Activated CD8-positive, alpha-beta T cell treated with anti-CD3 and anti-CD28 coated beads for 36 hours (primary cell): ENCODE data around the gene ABR. TPM values are rescaled to one million over a fixed set of nuclear protein-coding genes. Genes with fewer than 3 reads are reported as not detected.

Source experiments
- ATAC-seq: fragments of 200-7000 bp; cut with Tn5 transposase; one replicate; pipeline ENCODE4 v1.10.0; 2021; ENCODE audit warnings: mild to moderate bottlenecking, moderate library complexity
- CTCF ChIA-PET: fragments of 350-600 bp; sonication (Branson Sonifier 250); formaldehyde crosslinking; loops from one replicate; lab custom pipeline; 2021; ENCODE audit warnings: antibody characterized with exemption; lab: Charles Lee
- POLR2A ChIA-PET: fragments of 350-600 bp; sonication (Branson Sonifier 250); formaldehyde crosslinking; loops from one replicate; lab custom pipeline; 2021; ENCODE audit warnings: antibody characterized with exemption; lab: Charles Lee
- DNase-seq: peaks from one replicate; pipeline ENCODE4 v3.0.0-alpha.2; 2020
- H3K27ac Mint-ChIP-seq: one replicate; pipeline ENCODE4 v1.8.0; 2021; ENCODE audit warnings: mild to moderate bottlenecking, mixed read lengths
- H3K27me3 Mint-ChIP-seq: one replicate; pipeline ENCODE4 v1.8.0; 2021; ENCODE audit warnings: mixed read lengths
- H3K36me3 Mint-ChIP-seq: one replicate; pipeline ENCODE4 v1.8.0; 2021; ENCODE audit warnings: low read depth, mixed read lengths
- H3K4me1 Mint-ChIP-seq: one replicate; pipeline ENCODE4 v1.8.0; 2021; ENCODE audit warnings: low read depth, mixed read lengths
- H3K4me3 Mint-ChIP-seq: one replicate; pipeline ENCODE4 v1.8.0; 2021; ENCODE audit warnings: mild to moderate bottlenecking, moderate library complexity, mixed read lengths
- H3K9me3 Mint-ChIP-seq: one replicate; pipeline ENCODE4 v1.8.0; 2021; ENCODE audit warnings: mixed read lengths
- intact Hi-C: fragments of 100-400 bp; cut with micrococcal nuclease; formaldehyde crosslinking; loops from one replicate; pipeline ENCODE4 v1.10.0; 2022
- total RNA-seq, 2 experiments: library from RNA; stranded (reverse); gene quantifications; one replicate each; pipeline ENCODE4 v1.2.3, GENCODE V29; 2021
- TF ChIP-seq, protein P1 (sequence below): fragments of 200-600 bp; IDR thresholded peaks from one replicate; pipeline ENCODE4 v1.8.0; 2022; ENCODE audit warnings: antibody characterized with exemption, mild to moderate bottlenecking

Gene ABR
- total RNA-seq, 2 experiments from 2014 or later: 44.4 to 46.6 TPM

DNA sequence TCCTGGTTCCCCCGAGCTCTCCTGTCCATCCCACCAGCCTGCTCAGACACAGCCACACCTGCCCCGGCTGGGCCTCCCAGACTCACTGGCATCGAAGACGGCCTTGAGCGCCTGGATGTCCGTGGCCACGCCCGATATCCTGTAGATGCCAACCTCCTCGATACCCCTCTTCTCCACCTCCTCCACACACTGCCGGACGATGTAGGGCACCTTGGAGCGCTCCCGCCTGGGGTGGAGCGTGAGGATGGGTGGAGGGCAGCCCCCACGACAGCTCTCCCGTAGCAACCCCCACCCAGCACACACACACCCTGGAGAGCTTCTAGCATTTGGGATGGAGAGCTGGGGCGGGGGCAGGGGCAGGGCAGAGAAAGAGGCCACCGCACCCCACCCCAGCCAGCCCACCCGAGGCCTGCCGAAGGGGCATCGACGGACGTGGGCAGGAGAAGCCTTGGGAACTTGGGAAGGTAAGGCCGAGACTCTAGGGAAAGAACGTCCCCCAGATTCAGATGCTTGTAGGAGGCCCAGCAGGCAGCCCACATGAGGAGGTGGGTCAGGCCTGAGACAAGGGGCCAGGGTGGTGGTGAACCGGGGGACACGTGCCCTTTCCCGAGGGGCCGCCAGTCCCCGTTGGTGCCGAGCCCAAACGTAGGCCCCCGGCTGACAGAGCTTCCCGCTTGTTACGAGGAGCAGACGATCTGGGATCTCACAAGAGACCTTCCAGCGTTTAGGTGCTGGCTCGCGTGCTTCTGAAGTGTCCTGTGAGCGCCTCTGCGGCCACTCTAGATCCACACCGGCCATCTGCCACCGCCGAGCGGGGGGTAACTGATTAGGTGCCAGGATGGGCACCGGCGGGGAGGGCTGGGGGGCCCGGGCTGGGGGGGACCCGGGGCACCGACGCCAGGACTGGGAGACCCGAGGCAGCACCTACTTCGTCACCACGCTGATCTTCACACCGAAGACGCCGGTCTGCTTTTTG, 167.7 kb downstream of the ABR start:
- POLR2A ChIA-PET: interaction anchor here (1.4 kb wide), 1 partner anchor 10 kb away, joined by 3 read pairs; no protein-coding TSS in a partner anchor
- Mint-ChIP-seq H3K36me3 (peaks cover 1% of the 10 kb centered on the region), H3K27ac (no peak overlapping the region), H3K4me1 (no peaks in the 10 kb centered on the region), H3K27me3 (no peaks in the 10 kb centered on the region), H3K4me3 (no peak overlapping the region), H3K9me3 (no peaks in the 10 kb centered on the region)
- ATAC-seq: no peak
- intact Hi-C loops: no loop called here
- DNase-seq: no peak
- CTCF ChIA-PET: no interaction called here
- TF ChIP-seq, protein P1, sequence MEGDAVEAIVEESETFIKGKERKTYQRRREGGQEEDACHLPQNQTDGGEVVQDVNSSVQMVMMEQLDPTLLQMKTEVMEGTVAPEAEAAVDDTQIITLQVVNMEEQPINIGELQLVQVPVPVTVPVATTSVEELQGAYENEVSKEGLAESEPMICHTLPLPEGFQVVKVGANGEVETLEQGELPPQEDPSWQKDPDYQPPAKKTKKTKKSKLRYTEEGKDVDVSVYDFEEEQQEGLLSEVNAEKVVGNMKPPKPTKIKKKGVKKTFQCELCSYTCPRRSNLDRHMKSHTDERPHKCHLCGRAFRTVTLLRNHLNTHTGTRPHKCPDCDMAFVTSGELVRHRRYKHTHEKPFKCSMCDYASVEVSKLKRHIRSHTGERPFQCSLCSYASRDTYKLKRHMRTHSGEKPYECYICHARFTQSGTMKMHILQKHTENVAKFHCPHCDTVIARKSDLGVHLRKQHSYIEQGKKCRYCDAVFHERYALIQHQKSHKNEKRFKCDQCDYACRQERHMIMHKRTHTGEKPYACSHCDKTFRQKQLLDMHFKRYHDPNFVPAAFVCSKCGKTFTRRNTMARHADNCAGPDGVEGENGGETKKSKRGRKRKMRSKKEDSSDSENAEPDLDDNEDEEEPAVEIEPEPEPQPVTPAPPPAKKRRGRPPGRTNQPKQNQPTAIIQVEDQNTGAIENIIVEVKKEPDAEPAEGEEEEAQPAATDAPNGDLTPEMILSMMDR: no peak

DNA sequence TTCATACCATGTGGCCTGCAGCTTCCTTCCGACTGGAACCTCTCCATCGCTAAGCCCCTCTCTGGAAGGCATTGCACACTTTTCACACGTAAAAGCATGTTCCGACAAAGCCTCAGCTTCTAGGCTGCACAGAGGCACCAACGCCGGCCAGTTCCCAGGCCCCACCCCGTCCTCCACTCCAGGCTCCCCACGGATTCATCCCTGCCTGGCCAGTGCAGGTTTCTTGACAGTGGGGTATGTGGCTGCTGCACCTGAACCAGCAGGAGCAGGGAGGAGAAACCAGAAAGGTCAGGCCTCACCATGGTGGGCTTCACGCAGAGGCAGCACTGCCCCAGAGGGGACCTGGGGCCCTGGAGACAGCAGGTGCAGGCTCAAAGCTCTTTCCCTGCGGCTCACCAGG, 168.6 kb downstream of the ABR start:
- ChIA-PET CTCF (no interaction called here), POLR2A (interaction anchor here (1.3 kb wide), 1 partner anchor 14 kb away, joined by 4 read pairs; the partner anchor contains the start of gene TIMM22)
- no peaks in the 10 kb centered on the region for H3K27me3 Mint-ChIP-seq
- H3K36me3 Mint-ChIP-seq: peaks cover 2% of the 10 kb centered on the region
- TF ChIP-seq, protein P1: no peak
- no peaks in the 10 kb centered on the region for H3K4me1 Mint-ChIP-seq
- no peaks in the 10 kb centered on the region for H3K9me3 Mint-ChIP-seq
- DNase-seq (no peak), ATAC-seq (no peak)
- no peak overlapping the region for H3K27ac Mint-ChIP-seq
- H3K4me3 Mint-ChIP-seq: no peak overlapping the region
- intact Hi-C loops: no loop called here

DNA sequence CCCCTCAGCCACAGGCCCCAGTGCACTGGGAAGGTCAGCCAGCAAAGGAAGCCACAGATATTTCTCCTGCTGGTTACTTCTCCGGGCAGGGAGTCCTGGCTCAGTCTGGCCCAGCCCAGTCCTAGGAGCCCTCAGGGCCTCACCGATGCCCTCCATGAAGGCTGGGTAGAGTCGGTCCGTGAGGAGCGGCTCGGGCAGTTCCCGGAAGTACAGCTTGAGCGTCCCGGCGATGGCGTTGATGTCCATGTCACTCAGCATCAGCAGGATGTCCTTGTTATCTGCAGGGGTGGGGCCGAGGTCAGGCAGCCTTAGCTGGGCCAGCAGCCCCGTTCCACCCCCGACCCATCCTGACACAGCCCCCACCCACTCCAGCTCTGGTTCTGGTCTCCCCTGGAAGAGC, 169.2 kb downstream of the ABR start:
- TF ChIP-seq, protein P1: no peak
- no peaks in the 10 kb centered on the region for H3K27me3 Mint-ChIP-seq
- no peaks in the 10 kb centered on the region for H3K9me3 Mint-ChIP-seq
- H3K36me3 Mint-ChIP-seq: peaks cover 3% of the 10 kb centered on the region
- ATAC-seq (no peak), DNase-seq (no peak)
- no peak overlapping the region for H3K27ac Mint-ChIP-seq
- H3K4me3 Mint-ChIP-seq: no peak overlapping the region
- H3K4me1 Mint-ChIP-seq: peaks cover 4% of the 10 kb centered on the region
- ChIA-PET POLR2A (interaction anchor here (1.3 kb wide), 1 partner anchor 13 kb away, joined by 4 read pairs; the partner anchor contains the start of gene TIMM22), CTCF (no interaction called here)
- intact Hi-C loops: no loop called here

DNA sequence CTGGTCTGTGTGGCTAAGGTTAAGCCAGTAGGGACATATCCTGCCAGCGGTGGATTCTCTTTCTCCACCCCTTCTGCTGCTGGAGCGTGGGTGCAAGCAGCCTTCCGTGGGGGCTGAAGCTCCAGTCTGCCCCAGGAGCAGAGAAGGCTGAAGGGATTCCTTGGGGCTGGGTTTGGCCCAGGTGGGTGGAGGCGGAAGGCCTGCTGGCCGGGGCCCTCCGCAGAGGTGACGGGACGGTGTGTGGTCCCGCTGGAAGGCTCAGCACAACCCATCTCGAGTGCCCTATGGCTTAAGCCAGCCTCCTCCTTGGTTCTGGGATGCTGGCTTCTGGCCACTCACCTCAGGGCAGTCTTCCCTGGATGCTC, 169.7 kb downstream of the ABR start:
- DNase-seq: no peak
- no peak overlapping the region for H3K4me3 Mint-ChIP-seq
- TF ChIP-seq, protein P1: no peak
- H3K27me3 Mint-ChIP-seq: no peaks in the 10 kb centered on the region
- H3K4me1 Mint-ChIP-seq: peaks cover 9% of the 10 kb centered on the region
- H3K36me3 Mint-ChIP-seq: peaks cover 4% of the 10 kb centered on the region
- no peak for ATAC-seq
- intact Hi-C loops: no loop called here
- ChIA-PET CTCF (no interaction called here), POLR2A (interaction anchor here (1.0 kb wide), 1 partner anchor 13 kb away, joined by 3 read pairs; the partner anchor contains the start of gene TIMM22)
- H3K9me3 Mint-ChIP-seq: no peaks in the 10 kb centered on the region
- H3K27ac Mint-ChIP-seq: no peak overlapping the region
